Esophagus mucosa (tissue), 1 donor: ENCODE results near the gene BID. TPM values are rescaled to one million over a fixed set of nuclear protein-coding genes. Genes with fewer than 3 reads are reported as not detected.
"Not testable (repeated sequence)": the region's sequence is repeated elsewhere in the genome, so short reads cannot be mapped to it uniquely, and the experiment has no call there.

Source experiments
- ATAC-seq: fragments of 200-7000 bp; cut with Tn5 transposase; one replicate; pipeline ENCODE4 v1.9.1; 2020
- total RNA-seq: library from RNA; stranded (reverse); gene quantifications from one replicate; pipeline ENCODE4 v1.2.4, GENCODE V29; 2023
- donor health status: DM: yes; HTN: yes; CAD: no.

BID gene
- total RNA-seq, 1 donor from 2014 or later, result 12.3 TPM

- no peak for ATAC-seq
Observed at GRCh38 chr22:17698948-17699347, 75.3 kb downstream of the BID start.

- ATAC-seq, result not testable (repeated sequence)
Observed at GRCh38 chr22:17698276-17698675, 76.0 kb downstream of the BID start.

- ATAC-seq, result not testable (repeated sequence)
Observed at GRCh38 chr22:17697196-17697595, 77.1 kb downstream of the BID start.

GRCh38 chr22:17695986-17696385 is 78.3 kb downstream of the BID start:
- ATAC-seq, result no peak

- no peak for ATAC-seq
Observed at GRCh38 chr22:17694752-17695151, 79.5 kb downstream of the BID start.

GRCh38 chr22:17694193-17694592 is 80.1 kb downstream of the BID start:
- ATAC-seq, result no peak

- no peak for ATAC-seq
Observed at GRCh38 chr22:17692841-17693240, 81.4 kb downstream of the BID start.

GRCh38 chr22:17684245-17684644 is 90.0 kb downstream of the BID start:
- no peak for ATAC-seq

Other genes with a start within 250 kb of the BID start
- gene SLC25A18, start 211.0 kb downstream of the BID start, total RNA-seq, result 0.08 TPM
- gene ATP6V1E1, start 145.7 kb downstream of the BID start, total RNA-seq, result 87.6 TPM
- 34.0 TPM for gene BCL2L13, start 135.7 kb downstream of the BID start, total RNA-seq